HepG2 (cell line): Measurements from ENCODE around the gene CBX2. TPM values are rescaled to one million over a fixed set of nuclear protein-coding genes. Genes with fewer than 3 reads are reported as not detected.
A peak's percentile ranks its signal among the peaks of the same experiment; 100 is the strongest.

Experiments
- MED13 ChIP-seq: sonication (generic); formaldehyde crosslinking; IDR thresholded peaks from 2 replicates; pipeline ENCODE4 v1.5.0; 2020; ENCODE audit warnings: missing genetic modification reagents
- NCOA5 ChIP-seq: sonication (generic); formaldehyde crosslinking; IDR thresholded peaks from 2 replicates; pipeline ENCODE4 v1.4.0; 2020; ENCODE audit warnings: missing genetic modification reagents
- PHF8 ChIP-seq: sonication (generic); formaldehyde crosslinking; IDR thresholded peaks from 2 replicates; pipeline ENCODE4 v1.5.0; 2020; ENCODE audit warnings: missing genetic modification reagents
- PLRG1 ChIP-seq: fragments of 450-650 bp; conservative IDR thresholded peaks from 2 replicates; pipeline ENCODE4 v1.6.1; 2016
- SAP130 ChIP-seq: IDR thresholded peaks from 2 replicates; pipeline ENCODE4 v1.6.1; 2016; ENCODE audit warnings: low read depth
- TCF7 ChIP-seq: sonication (generic); IDR thresholded peaks from 2 replicates; pipeline ENCODE4 v1.6.1; 2016; ENCODE audit warnings: antibody characterized with exemption, low read depth
- TEAD3 ChIP-seq: optimal IDR thresholded peaks from 2 replicates; pipeline ENCODE3; 2016; ENCODE audit warnings: borderline replicate concordance
- ZFX ChIP-seq: sonication (generic); formaldehyde crosslinking; IDR thresholded peaks from 2 replicates; pipeline ENCODE4 v1.4.0; 2020; ENCODE audit warnings: mild to moderate bottlenecking, low read depth, missing genetic modification reagents, moderate library complexity
- ZNF382 ChIP-seq: sonication (generic); formaldehyde crosslinking; IDR thresholded peaks from 2 replicates; pipeline ENCODE4 v1.5.0; 2020; ENCODE audit warnings: missing genetic modification reagents, mild to moderate bottlenecking, borderline replicate concordance
- ZNF431 ChIP-seq: sonication (generic); formaldehyde crosslinking; IDR thresholded peaks from 2 replicates; pipeline ENCODE4 v1.9.0; 2022; ENCODE audit warnings: missing genetic modification reagents, low read depth, mild to moderate bottlenecking, borderline replicate concordance
- polyA plus RNA-seq, 8 experiments: library from polyadenylated mRNA; depleted of rRNA in 3 of 8; stranded (reverse) in 7 of 8; unstranded in 1 of 8; fragments of >200 nt; fragmentation: Illumina TruSeq in 4 of 8; extraction: Trizol in 4 of 8; gene quantifications; 2 replicates each; pipeline versions ENCODE4 v1.2.1 to v1.2.3, GENCODE V29; 2011 to 2016; ENCODE audit warnings: low read depth in 4 of 8, missing spikeins in 1 of 8, mixed read lengths in 1 of 8; ENCODE audit not compliant: insufficient read depth in 1 of 8
- total RNA-seq, 5 experiments: library from RNA; depleted of rRNA; stranded (reverse); fragments of >200 nt; fragmentation: Illumina TruSeq; extraction: Trizol; gene quantifications; 2 replicates each; pipeline ENCODE4 v1.2.3, GENCODE V29; 2016; ENCODE audit warnings: low read depth in 1 of 5
- TF ChIP-seq, protein P1 (sequence below): sonication (generic); formaldehyde crosslinking; IDR thresholded peaks from 2 replicates; pipeline ENCODE4 v1.8.0; 2023; ENCODE audit warnings: mild to moderate bottlenecking, missing genetic modification reagents
- TF ChIP-seq, protein P2 (sequence below), 2 experiments: fragments of 450-650 bp in 1 of 2; sonication (generic) in 1 of 2; formaldehyde crosslinking in 1 of 2; IDR thresholded peaks; 2 replicates each; pipeline versions ENCODE4 v1.6.1 to v1.8.0; 2016 to 2022; ENCODE audit warnings: antibody characterized with exemption in 1 of 2, mild to moderate bottlenecking in 1 of 2, missing genetic modification reagents in 1 of 2
- TF ChIP-seq, protein P3 (sequence below): sonication (generic); formaldehyde crosslinking; IDR thresholded peaks from 2 replicates; pipeline ENCODE4 v1.4.0; 2020; ENCODE audit warnings: missing genetic modification reagents, borderline replicate concordance
- TF ChIP-seq, protein P4 (sequence below): sonication (generic); formaldehyde crosslinking; IDR thresholded peaks from 2 replicates; pipeline ENCODE4 v1.4.0; 2020; ENCODE audit warnings: missing genetic modification reagents

Gene CBX2
- total and polyA plus RNA-seq, 2 of the 13 experiments (the other 11 are each of a cell fraction or from before 2014, with no cell fraction given): 14.5 to 31.1 TPM

DNA sequence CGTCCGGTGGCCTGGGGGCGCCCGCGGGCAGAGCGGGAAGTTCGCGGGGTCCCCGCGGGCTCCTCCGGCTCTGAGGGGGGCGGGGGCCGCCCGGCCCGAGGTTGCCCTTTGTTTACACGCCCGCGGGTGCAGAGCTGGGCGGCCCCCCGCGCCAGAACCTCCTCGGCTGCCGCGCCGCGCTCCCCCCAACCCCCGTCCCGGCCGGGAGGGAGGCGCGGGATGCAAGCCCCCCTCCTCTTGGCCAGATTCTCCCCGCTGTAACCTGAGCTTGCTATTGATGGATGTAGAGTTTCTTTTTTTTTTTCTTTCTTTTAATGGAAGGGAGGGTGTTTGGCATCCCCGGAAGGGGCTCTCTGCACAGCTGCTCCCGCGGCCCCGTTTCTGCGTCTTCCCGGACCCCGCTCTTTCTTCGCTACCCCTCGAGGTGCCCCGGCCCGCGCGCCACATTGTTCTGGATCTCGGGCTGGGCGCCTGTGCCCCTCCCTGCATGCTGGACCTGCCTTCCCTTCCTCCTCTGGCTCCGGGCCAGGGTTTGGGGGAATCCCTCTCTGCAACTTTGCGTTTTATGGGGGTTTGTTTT is 646 bp downstream of the CBX2 start (continued):
- TF ChIP-seq ZNF431 (CRISPR knock-in tag): no peak
- no peak for TF ChIP-seq MED13 (CRISPR knock-in tag)
- peak; percentile 42 for TF ChIP-seq PHF8
- TF ChIP-seq, protein P1, sequence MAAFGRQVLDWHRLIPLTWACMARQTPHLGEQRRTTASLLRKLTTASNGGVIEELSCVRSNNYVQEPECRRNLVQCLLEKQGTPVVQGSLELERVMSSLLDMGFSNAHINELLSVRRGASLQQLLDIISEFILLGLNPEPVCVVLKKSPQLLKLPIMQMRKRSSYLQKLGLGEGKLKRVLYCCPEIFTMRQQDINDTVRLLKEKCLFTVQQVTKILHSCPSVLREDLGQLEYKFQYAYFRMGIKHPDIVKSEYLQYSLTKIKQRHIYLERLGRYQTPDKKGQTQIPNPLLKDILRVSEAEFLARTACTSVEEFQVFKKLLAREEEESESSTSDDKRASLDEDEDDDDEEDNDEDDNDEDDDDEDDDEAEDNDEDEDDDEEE (CRISPR knock-in tag): peak; percentile 80
- TF ChIP-seq, protein P2, sequence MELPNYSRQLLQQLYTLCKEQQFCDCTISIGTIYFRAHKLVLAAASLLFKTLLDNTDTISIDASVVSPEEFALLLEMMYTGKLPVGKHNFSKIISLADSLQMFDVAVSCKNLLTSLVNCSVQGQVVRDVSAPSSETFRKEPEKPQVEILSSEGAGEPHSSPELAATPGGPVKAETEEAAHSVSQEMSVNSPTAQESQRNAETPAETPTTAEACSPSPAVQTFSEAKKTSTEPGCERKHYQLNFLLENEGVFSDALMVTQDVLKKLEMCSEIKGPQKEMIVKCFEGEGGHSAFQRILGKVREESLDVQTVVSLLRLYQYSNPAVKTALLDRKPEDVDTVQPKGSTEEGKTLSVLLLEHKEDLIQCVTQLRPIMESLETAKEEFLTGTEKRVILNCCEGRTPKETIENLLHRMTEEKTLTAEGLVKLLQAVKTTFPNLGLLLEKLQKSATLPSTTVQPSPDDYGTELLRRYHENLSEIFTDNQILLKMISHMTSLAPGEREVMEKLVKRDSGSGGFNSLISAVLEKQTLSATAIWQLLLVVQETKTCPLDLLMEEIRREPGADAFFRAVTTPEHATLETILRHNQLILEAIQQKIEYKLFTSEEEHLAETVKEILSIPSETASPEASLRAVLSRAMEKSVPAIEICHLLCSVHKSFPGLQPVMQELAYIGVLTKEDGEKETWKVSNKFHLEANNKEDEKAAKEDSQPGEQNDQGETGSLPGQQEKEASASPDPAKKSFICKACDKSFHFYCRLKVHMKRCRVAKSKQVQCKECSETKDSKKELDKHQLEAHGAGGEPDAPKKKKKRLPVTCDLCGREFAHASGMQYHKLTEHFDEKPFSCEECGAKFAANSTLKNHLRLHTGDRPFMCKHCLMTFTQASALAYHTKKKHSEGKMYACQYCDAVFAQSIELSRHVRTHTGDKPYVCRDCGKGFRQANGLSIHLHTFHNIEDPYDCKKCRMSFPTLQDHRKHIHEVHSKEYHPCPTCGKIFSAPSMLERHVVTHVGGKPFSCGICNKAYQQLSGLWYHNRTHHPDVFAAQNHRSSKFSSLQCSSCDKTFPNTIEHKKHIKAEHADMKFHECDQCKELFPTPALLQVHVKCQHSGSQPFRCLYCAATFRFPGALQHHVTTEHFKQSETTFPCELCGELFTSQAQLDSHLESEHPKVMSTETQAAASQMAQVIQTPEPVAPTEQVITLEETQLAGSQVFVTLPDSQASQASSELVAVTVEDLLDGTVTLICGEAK (IDR thresholded peaks at IDR 0.05): no peak
- TF ChIP-seq, protein P2 (CRISPR knock-in tag; IDR thresholded peaks at IDR 0.05): no peak
- TF ChIP-seq, protein P3, sequence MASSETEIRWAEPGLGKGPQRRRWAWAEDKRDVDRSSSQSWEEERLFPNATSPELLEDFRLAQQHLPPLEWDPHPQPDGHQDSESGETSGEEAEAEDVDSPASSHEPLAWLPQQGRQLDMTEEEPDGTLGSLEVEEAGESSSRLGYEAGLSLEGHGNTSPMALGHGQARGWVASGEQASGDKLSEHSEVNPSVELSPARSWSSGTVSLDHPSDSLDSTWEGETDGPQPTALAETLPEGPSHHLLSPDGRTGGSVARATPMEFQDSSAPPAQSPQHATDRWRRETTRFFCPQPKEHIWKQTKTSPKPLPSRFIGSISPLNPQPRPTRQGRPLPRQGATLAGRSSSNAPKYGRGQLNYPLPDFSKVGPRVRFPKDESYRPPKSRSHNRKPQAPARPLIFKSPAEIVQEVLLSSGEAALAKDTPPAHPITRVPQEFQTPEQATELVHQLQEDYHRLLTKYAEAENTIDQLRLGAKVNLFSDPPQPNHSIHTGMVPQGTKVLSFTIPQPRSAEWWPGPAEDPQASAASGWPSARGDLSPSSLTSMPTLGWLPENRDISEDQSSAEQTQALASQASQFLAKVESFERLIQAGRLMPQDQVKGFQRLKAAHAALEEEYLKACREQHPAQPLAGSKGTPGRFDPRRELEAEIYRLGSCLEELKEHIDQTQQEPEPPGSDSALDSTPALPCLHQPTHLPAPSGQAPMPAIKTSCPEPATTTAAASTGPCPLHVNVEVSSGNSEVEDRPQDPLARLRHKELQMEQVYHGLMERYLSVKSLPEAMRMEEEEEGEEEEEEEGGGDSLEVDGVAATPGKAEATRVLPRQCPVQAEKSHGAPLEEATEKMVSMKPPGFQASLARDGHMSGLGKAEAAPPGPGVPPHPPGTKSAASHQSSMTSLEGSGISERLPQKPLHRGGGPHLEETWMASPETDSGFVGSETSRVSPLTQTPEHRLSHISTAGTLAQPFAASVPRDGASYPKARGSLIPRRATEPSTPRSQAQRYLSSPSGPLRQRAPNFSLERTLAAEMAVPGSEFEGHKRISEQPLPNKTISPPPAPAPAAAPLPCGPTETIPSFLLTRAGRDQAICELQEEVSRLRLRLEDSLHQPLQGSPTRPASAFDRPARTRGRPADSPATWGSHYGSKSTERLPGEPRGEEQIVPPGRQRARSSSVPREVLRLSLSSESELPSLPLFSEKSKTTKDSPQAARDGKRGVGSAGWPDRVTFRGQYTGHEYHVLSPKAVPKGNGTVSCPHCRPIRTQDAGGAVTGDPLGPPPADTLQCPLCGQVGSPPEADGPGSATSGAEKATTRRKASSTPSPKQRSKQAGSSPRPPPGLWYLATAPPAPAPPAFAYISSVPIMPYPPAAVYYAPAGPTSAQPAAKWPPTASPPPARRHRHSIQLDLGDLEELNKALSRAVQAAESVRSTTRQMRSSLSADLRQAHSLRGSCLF (CRISPR knock-in tag): no peak
- TF ChIP-seq PLRG1: no peak
- no peak for TF ChIP-seq TCF7
- TF ChIP-seq NCOA5: no peak
- TF ChIP-seq, protein P4, sequence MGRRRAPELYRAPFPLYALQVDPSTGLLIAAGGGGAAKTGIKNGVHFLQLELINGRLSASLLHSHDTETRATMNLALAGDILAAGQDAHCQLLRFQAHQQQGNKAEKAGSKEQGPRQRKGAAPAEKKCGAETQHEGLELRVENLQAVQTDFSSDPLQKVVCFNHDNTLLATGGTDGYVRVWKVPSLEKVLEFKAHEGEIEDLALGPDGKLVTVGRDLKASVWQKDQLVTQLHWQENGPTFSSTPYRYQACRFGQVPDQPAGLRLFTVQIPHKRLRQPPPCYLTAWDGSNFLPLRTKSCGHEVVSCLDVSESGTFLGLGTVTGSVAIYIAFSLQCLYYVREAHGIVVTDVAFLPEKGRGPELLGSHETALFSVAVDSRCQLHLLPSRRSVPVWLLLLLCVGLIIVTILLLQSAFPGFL: no peak
- TF ChIP-seq ZFX (CRISPR knock-in tag): no peak
- 0 out of 2 replicates have a peak, but pooled peaks have one; percentile 7 for TF ChIP-seq SAP130 (CRISPR knock-in tag)
- TF ChIP-seq ZNF382 (CRISPR knock-in tag): no peak
- peak; percentile 17 for TF ChIP-seq TEAD3 (CRISPR knock-in tag)
